HFFc6 (cell line): Measurements from ENCODE around the gene DUSP6. TPM values are rescaled to one million over a fixed set of nuclear protein-coding genes. Genes with fewer than 3 reads are reported as not detected.

Experiments
- DNase-seq: peaks from one replicate; pipeline ENCODE4 v3.0.0-alpha.2; 2018
- H3K27ac Mint-ChIP-seq: 2 replicates; pipeline ENCODE4 v1.8.0; 2020; ENCODE audit warnings: mild to moderate bottlenecking, mixed read lengths
- H3K27me3 Mint-ChIP-seq: 2 replicates; pipeline ENCODE4 v1.8.0; 2021; ENCODE audit warnings: mild to moderate bottlenecking, moderate library complexity, mixed read lengths; ENCODE audit not compliant: insufficient read depth
- H3K36me3 Mint-ChIP-seq: 2 replicates; pipeline ENCODE4 v1.8.0; 2021; ENCODE audit warnings: low read depth, mixed read lengths
- H3K4me1 Mint-ChIP-seq: 2 replicates; pipeline ENCODE4 v1.8.0; 2020; ENCODE audit warnings: low read depth, mixed read lengths
- H3K4me3 Mint-ChIP-seq: 2 replicates; pipeline ENCODE4 v1.8.0; 2020; ENCODE audit warnings: mild to moderate bottlenecking, moderate library complexity, mixed read lengths
- H3K9me3 Mint-ChIP-seq: 2 replicates; pipeline ENCODE4 v1.8.0; 2020; ENCODE audit warnings: mild to moderate bottlenecking, mixed read lengths
- total RNA-seq, 6 experiments: library from RNA; stranded (reverse); fragmentation: NEBNext Ultra II Directional; extraction: Animal tissue kit (Norgen Biotek cat#: 25700); gene quantifications; 2 replicates in 1 of 6; 3 replicates in 5 of 6; pipeline ENCODE4 v1.2.3, GENCODE V29; 2021
- TF ChIP-seq, protein P1 (sequence below): fragments of 200-600 bp; sonication (generic); IDR thresholded peaks from 2 replicates; pipeline ENCODE4 v1.5.0; 2021; ENCODE audit warnings: antibody characterized with exemption, mild to moderate bottlenecking

Gene DUSP6
- total RNA-seq, 6 experiments from 2014 or later: 42.2 to 77.8 (median 46.2) TPM

DNA sequence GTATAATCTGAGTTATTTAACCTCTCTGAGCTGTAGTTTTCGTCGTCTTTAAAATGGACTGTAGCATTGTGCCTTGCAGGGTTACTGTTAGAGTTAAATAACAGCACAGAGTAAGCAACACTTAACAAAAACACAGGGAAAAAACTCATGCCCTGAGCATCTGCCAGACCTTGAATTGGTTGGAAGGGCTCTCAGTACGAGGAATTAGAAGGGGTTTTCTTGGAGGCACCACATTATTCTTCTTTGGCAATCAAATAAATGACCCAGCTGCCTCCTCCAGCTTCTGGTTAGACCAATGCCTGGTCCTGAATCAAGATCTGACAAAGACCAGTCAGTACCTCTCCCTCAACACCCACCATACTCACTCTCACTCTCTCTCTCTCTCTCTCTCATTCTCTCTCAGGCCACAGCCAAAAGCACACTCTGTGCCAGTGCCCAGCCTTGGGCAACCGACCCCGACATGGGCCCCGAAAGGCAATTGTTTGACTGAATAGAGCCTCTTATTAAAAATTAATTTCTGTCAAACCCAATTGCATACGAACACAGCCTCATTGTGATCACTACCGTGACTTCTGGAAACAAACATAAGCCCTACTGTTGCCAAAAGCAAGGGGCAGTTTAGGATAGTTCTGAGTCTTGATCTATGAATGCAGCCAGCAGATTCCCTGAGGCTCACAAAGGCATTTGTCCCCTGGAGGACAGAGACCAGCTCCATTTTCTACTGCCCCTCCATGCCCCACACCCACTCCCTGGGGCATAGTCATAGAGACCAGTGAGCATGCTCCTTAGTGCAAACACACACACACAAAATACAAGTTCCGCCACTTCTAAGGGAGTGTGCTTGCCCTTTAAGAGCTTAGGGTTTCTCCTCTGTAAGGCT is 23.9 kb downstream of the DUSP6 start:
- TF ChIP-seq, protein P1, sequence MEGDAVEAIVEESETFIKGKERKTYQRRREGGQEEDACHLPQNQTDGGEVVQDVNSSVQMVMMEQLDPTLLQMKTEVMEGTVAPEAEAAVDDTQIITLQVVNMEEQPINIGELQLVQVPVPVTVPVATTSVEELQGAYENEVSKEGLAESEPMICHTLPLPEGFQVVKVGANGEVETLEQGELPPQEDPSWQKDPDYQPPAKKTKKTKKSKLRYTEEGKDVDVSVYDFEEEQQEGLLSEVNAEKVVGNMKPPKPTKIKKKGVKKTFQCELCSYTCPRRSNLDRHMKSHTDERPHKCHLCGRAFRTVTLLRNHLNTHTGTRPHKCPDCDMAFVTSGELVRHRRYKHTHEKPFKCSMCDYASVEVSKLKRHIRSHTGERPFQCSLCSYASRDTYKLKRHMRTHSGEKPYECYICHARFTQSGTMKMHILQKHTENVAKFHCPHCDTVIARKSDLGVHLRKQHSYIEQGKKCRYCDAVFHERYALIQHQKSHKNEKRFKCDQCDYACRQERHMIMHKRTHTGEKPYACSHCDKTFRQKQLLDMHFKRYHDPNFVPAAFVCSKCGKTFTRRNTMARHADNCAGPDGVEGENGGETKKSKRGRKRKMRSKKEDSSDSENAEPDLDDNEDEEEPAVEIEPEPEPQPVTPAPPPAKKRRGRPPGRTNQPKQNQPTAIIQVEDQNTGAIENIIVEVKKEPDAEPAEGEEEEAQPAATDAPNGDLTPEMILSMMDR: no peak
- Mint-ChIP-seq H3K36me3 (peaks cover 8% of the 10 kb centered on the region), H3K4me1 (no peaks in the 10 kb centered on the region), H3K27me3 (peaks cover 4% of the 10 kb centered on the region), H3K4me3 (no peak overlapping the region), H3K27ac (no peak overlapping the region), H3K9me3 (peaks cover 13% of the 10 kb centered on the region)
- no peak for DNase-seq

- TF ChIP-seq, protein P1: no peak
- H3K4me1 Mint-ChIP-seq: no peaks in the 10 kb centered on the region
These were observed 24.7 kb downstream of the DUSP6 start for GRCh38 chr12:89327486-89328094.

DNA sequence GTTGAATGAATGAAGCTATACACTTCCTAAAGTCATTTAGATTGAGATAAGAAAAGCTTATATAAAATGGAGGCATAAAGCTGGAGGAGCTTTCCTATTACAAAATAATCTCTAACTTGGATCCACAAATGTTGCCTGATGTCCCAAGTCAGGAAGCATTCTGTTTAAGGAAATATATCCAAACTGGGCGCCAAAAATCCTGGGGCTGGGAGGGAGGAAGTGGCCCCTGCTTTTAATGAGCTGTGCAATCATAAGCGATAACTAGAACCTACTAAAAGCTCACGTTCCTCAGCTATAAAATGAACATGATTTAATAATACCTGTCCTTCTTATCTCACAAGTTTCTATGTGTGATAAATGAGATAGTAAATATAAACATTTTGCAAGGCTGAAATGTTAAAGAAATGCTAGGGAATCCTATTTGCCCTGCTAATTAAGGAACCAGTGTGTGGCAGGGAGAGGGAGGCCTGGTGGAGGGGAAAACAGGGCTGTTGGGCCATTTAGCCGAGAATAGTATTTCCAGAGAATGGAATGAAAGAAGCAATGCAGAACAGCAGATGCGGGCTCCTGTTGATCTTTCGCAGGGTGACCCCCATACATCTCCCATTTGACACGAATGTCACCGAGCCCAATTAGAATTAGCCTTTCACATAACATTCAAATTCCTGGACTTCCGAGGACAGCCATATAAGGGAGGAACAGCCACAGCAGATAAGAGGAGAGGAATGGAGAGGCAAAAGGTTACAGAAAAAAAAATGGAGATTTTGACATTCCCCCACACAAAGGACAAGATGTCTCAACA is 25.9 kb downstream of the DUSP6 start:
- no peaks in the 10 kb centered on the region for H3K4me1 Mint-ChIP-seq
- no peak overlapping the region for H3K4me3 Mint-ChIP-seq
- peaks cover 6% of the 10 kb centered on the region for H3K27me3 Mint-ChIP-seq
- peaks cover 13% of the 10 kb centered on the region for H3K9me3 Mint-ChIP-seq
- TF ChIP-seq, protein P1: no peak
- no peak overlapping the region for H3K27ac Mint-ChIP-seq
- no peak for DNase-seq
- H3K36me3 Mint-ChIP-seq: peaks cover 8% of the 10 kb centered on the region

More at GRCh38 chr12:89327486-89328094, 24.7 kb downstream of the DUSP6 start:
- DNase-seq: no peak
- H3K36me3 Mint-ChIP-seq: peaks cover 8% of the 10 kb centered on the region
- H3K4me3 Mint-ChIP-seq: no peak overlapping the region
- peaks cover 6% of the 10 kb centered on the region for H3K27me3 Mint-ChIP-seq
- no peak overlapping the region for H3K27ac Mint-ChIP-seq
- H3K9me3 Mint-ChIP-seq: peaks cover 13% of the 10 kb centered on the region

DNA sequence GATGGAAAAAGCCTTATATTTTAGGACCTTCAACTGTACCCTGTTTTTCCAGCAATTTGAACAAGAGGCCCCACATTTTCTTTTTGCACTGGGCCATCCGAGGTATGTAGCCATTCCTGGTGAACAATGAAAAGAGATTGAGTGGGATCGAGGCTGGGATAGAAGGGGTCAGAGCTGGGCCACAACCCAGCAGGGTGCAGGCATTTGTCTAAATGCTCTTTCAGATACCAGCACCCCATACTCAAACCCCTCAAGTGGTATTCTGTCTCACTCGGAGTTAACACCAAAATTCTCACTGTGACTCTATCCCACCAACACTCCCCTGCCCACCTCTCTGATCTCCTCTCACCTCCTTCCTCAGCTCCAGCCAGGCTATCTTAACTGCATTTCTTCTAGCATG is 26.8 kb downstream of the DUSP6 start:
- no peak overlapping the region for H3K27ac Mint-ChIP-seq
- peaks cover 1% of the 10 kb centered on the region for H3K36me3 Mint-ChIP-seq
- no peak for DNase-seq
- H3K4me1 Mint-ChIP-seq: no peaks in the 10 kb centered on the region
- H3K4me3 Mint-ChIP-seq: no peak overlapping the region
- TF ChIP-seq, protein P1: no peak
- peaks cover 4% of the 10 kb centered on the region for H3K9me3 Mint-ChIP-seq
- H3K27me3 Mint-ChIP-seq: peaks cover 6% of the 10 kb centered on the region

GRCh38 chr12:89324437-89324836 is 27.9 kb downstream of the DUSP6 start:
- H3K36me3 Mint-ChIP-seq: no peaks in the 10 kb centered on the region; the same call in 1 of the 2 replicates
- no peaks in the 10 kb centered on the region for H3K4me1 Mint-ChIP-seq
- no peak for DNase-seq
- no peaks in the 10 kb centered on the region for H3K9me3 Mint-ChIP-seq
- H3K4me3 Mint-ChIP-seq: no peak overlapping the region
- peaks cover 6% of the 10 kb centered on the region for H3K27me3 Mint-ChIP-seq
- TF ChIP-seq, protein P1: no peak
- no peak overlapping the region for H3K27ac Mint-ChIP-seq
